ENCODE data around the gene FOXB2. TPM values are rescaled to one million over a fixed set of nuclear protein-coding genes. Genes with fewer than 3 reads are reported as not detected.

The FOXB2 gene
- total and polyA plus RNA-seq, 2 of the 8 experiments (the other 6 are each of a cell fraction or from before 2014, with no cell fraction given), result 0.15 to 0.22 TPM

DNA sequence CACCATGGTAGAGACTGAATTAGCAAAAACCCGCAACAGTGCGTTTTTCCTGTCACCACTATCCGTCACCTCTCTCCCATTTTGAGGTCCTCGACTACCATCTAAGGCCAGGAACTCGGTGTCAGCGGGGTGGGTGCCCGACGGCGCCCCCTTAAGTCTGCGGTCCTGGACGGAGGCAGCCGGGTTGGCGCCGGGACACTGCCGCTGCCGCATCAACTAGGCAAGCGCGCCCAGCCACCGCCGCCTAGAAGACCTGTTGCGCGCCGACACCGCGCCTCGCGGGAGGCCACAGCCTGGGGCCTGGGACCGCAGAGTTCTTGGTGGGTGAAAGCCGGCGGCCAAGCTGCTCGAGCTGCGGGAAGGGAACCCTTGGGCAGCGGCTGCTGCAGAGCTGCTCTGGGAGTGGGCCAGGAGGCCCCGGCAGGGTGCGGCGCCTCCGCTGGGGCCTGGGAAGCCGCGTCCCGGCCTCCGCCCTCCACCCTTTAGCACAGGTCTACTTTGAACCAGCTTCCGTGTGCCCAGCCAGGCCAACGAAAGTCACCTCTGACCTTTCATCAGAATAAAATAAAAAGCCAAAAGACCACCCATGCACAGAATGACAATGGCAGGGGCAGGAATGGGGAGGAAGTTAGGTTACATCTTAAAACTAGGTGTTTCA is 3.5 kb downstream of the FOXB2 start:
- peaks cover 8 to 25% (median 16%) of the 10 kb centered on the region in 4 experiments; a peak in 6 of 7 replicates for H3K4me1 ChIP-seq (replicated peaks in 1 of 4; ENCODE audit: control insufficient read depth in 3 of 4, insufficient read depth in 4 of 4, low read length in 3 of 4)
- WGBS, 2 experiments (ENCODE audit: extremely low coverage in 1 of 2, insufficient coverage in 1 of 2, insufficient read length in 1 of 2, insufficient replicate concordance in 2 of 2, low coverage in 1 of 2, low lambda C conversion rate in 2 of 2, missing lambda C conversion rate in 1 of 2), result 3% methylated on average over 43 of the region's 43 CpGs; no CpG with 5 or more reads in 1 of the 2 experiments
- no peak overlapping the region for H3K27ac ChIP-seq (ENCODE audit: low read depth, low read length)
- FAIRE-seq, result no peak
- H4K20me1 ChIP-seq (replicated peaks in 1 of 2; ENCODE audit: control insufficient read depth in 1 of 2, insufficient read depth in 2 of 2, low read length in 2 of 2), result no peaks in the 10 kb centered on the region
- H3K23me2 ChIP-seq (ENCODE audit: low read depth, low read length), result peaks cover 29% of the 10 kb centered on the region
- H2AK5ac ChIP-seq (ENCODE audit: low read depth, low read length), result no peak overlapping the region
- H3K79me2 ChIP-seq (ENCODE audit: control insufficient read depth in 1 of 2, insufficient read depth in 2 of 2, low read length in 2 of 2), result no peaks in the 10 kb centered on the region
- peak overlapping the region; percentile 70 for H3K4me2 ChIP-seq (ENCODE audit: insufficient read depth in 1 of 2, low read depth in 2 of 2, low read length in 2 of 2)
- peak overlapping the region; percentile 75; the same call in 1 of the 2 replicates for H2BK12ac ChIP-seq (ENCODE audit: low read depth, low read length)
- no peak overlapping the region for H3K14ac ChIP-seq (ENCODE audit: insufficient read length)
- no peak overlapping the region for H4K5ac ChIP-seq (ENCODE audit: insufficient read length, low read depth, low read length)
- no peak overlapping the region for H3K9ac ChIP-seq (replicated peaks in 1 of 4; ENCODE audit: extremely low read depth in 1 of 4, low read depth in 3 of 4, low read length in 3 of 4)
- no peak overlapping the region for H4K8ac ChIP-seq (ENCODE audit: extremely low read depth, insufficient read depth, low read length)
- H3K18ac ChIP-seq (ENCODE audit: extremely low read depth, low read length), result peak overlapping the region; percentile 32; the same call in 1 of the 2 replicates
- no peak overlapping the region for H3K4ac ChIP-seq (replicated peaks; ENCODE audit: insufficient read length, low read depth, low read length)
- no peak overlapping the region for H3K56ac ChIP-seq (replicated peaks; ENCODE audit: insufficient read length, low read depth, low read length)
- H3K9me3 ChIP-seq (ENCODE audit: insufficient read depth in 2 of 2, low read depth in 1 of 2, low read length in 1 of 2), result no peaks in the 10 kb centered on the region; a peak in 1 of 4 replicates
- H3K23ac ChIP-seq (ENCODE audit: insufficient read length), result no peak overlapping the region
- H2BK20ac ChIP-seq (ENCODE audit: low read length), result no peak overlapping the region
- peak in 1 of 2 experiments; percentile 84 for DNase-seq (ENCODE audit: low read depth in 1 of 2, low spot score in 2 of 2)
- CTCF ChIA-PET (ENCODE audit: partially characterized antibody), result interaction anchor here (0.6 to 2.7 kb wide), 5 partner anchors 9 to 147 kb away, joined by 3 to 12 read pairs (median 4); no protein-coding TSS in a partner anchor
- H3K79me1 ChIP-seq (ENCODE audit: low read depth, low read length), result no peaks in the 10 kb centered on the region
- POLR2A ChIA-PET (ENCODE audit: partially characterized antibody), result interaction anchor here (1.1 to 1.6 kb wide), 3 partner anchors 8 to 15 kb away, joined by 4 to 5 read pairs (median 4); no protein-coding TSS in a partner anchor
- H3K36me3 ChIP-seq (ENCODE audit: control insufficient read depth in 2 of 4, insufficient read depth in 4 of 4, low read length in 3 of 4), result peaks cover 0 to 9% (median 0%) of the 10 kb centered on the region in 4 experiments; a peak in 1 of 8 replicates
- peaks cover 42 to 72% (median 65%) of the 10 kb centered on the region in 4 experiments for H3K27me3 ChIP-seq (replicated peaks in 1 of 4; ENCODE audit: control insufficient read depth in 3 of 4, extremely low read depth in 1 of 4, insufficient read depth in 3 of 4, low read length in 3 of 4)
- H3K4me3 ChIP-seq (ENCODE audit: extremely low read depth in 1 of 4, insufficient read depth in 2 of 4, low read depth in 3 of 4, low read length in 4 of 4), result peak overlapping the region in 3 of 4 experiments; percentile 1 to 48 (median 21); a peak in 6 of 8 replicates
- no peak overlapping the region for H2BK15ac ChIP-seq (ENCODE audit: low read length)
- H4K91ac ChIP-seq (replicated peaks; ENCODE audit: insufficient read length, low read length), result no peak overlapping the region
- H2BK5ac ChIP-seq (ENCODE audit: low read depth, low read length), result no peak overlapping the region; the same call in 1 of the 2 replicates
- H2BK120ac ChIP-seq (replicated peaks; ENCODE audit: low read depth, low read length), result no peak overlapping the region
- no peak overlapping the region for H2AFZ ChIP-seq (ENCODE audit: low read length)
- TF ChIP-seq SIX5 (IDR thresholded peaks at IDR 0.05; ENCODE audit: low read depth, low read length) (no peak), FOSL1 (IDR thresholded peaks at IDR 0.05; ENCODE audit: insufficient read depth, low read depth, low read length) (no peak), TAF1 (IDR thresholded peaks at IDR 0.05; ENCODE audit: low read depth, low read length) (no peak), POU5F1 (IDR thresholded peaks at IDR 0.05; ENCODE audit: low read depth, low read length) (no peak), HDAC2 (IDR thresholded peaks at IDR 0.05; ENCODE audit: borderline replicate concordance in 1 of 2, low read depth in 2 of 2, low read length in 2 of 2) (peak in 1 of 2 experiments; percentile 74; a peak in 2 of 4 replicates), TBP (IDR thresholded peaks at IDR 0.05; ENCODE audit: low read depth, low read length) (no peak), RFX5 (IDR thresholded peaks at IDR 0.05; ENCODE audit: borderline replicate concordance, low read depth, low read length) (no peak), ZNF274 (IDR thresholded peaks at IDR 0.05; ENCODE audit: borderline replicate concordance, extremely low read depth, low read length) (no peak), CBX8 (IDR thresholded peaks at IDR 0.05; ENCODE audit: borderline replicate concordance, low read depth, low read length) (no peak), HDAC6 (IDR thresholded peaks at IDR 0.05; ENCODE audit: low read depth, low read length) (no peak), RAD21 (IDR thresholded peaks at IDR 0.05 in 1 of 2, conservative IDR thresholded peaks at IDR 0.05 in 1 of 2; ENCODE audit: low read depth in 2 of 2, low read length in 2 of 2) (peak; percentile 8 to 35; a peak in 1 of 4 replicates)

All from H1 (cell line).